Glutamatergic neuron (in vitro differentiated cells): ENCODE results near the gene ELAPOR1. TPM values are rescaled to one million over a fixed set of nuclear protein-coding genes. Genes with fewer than 3 reads are reported as not detected.

ENCODE experiments used
- DNase-seq: peaks from one replicate; pipeline ENCODE4 v3.0.0; 2022
- H3K27ac Mint-ChIP-seq: one replicate; pipeline ENCODE4 v1.8.0; 2020; ENCODE audit warnings: mild to moderate bottlenecking, mixed read lengths, inconsistent platforms; ENCODE audit not compliant: unreplicated experiment
- H3K27me3 Mint-ChIP-seq: one replicate; pipeline ENCODE4 v1.8.0; 2020; ENCODE audit warnings: mild to moderate bottlenecking, moderate library complexity, mixed read lengths, inconsistent platforms; ENCODE audit not compliant: unreplicated experiment
- H3K36me3 Mint-ChIP-seq: one replicate; pipeline ENCODE4 v1.8.0; 2020; ENCODE audit warnings: mild to moderate bottlenecking, mixed read lengths, inconsistent platforms; ENCODE audit not compliant: unreplicated experiment
- H3K4me1 Mint-ChIP-seq: one replicate; pipeline ENCODE4 v1.8.0; 2020; ENCODE audit warnings: mild to moderate bottlenecking, low read depth, mixed read lengths, inconsistent platforms; ENCODE audit not compliant: unreplicated experiment
- H3K4me3 Mint-ChIP-seq: one replicate; pipeline ENCODE4 v1.8.0; 2020; ENCODE audit warnings: mild to moderate bottlenecking, mixed read lengths, inconsistent platforms; ENCODE audit not compliant: unreplicated experiment
- H3K9me3 Mint-ChIP-seq: one replicate; pipeline ENCODE4 v1.8.0; 2020; ENCODE audit warnings: mild to moderate bottlenecking, moderate library complexity, mixed read lengths, inconsistent platforms; ENCODE audit not compliant: unreplicated experiment
- CTCF ChIP-seq: fragments of 200-600 bp; sonication (generic); IDR thresholded peaks from one replicate; pipeline ENCODE4 v1.5.0; 2021; ENCODE audit not compliant: partially characterized antibody, unreplicated experiment
- total RNA-seq: library from RNA; stranded (reverse); fragmentation: NEBNext Ultra II Directional; extraction: Animal tissue kit (Norgen Biotek cat#: 25700); gene quantifications from one replicate; pipeline ENCODE4 v1.2.1, GENCODE V29; 2021; ENCODE audit not compliant: unreplicated experiment

The ELAPOR1 gene
- total RNA-seq, 1 donor from 2014 or later = 1.5 TPM

- Mint-ChIP-seq H3K27me3 (no peaks in the 10 kb centered on the region), H3K4me1 (peaks cover under 1% of the 10 kb centered on the region), H3K9me3 (no peaks in the 10 kb centered on the region), H3K4me3 (no peak overlapping the region), H3K36me3 (no peaks in the 10 kb centered on the region), H3K27ac (no peak overlapping the region)
- TF ChIP-seq CTCF = no peak
- no peak for DNase-seq
Observed at GRCh38 chr1:109161858-109162606, 48.1 kb downstream of the ELAPOR1 start.

- peaks cover 4% of the 10 kb centered on the region for H3K4me1 Mint-ChIP-seq
- H3K27ac Mint-ChIP-seq = no peak overlapping the region
- no peak for DNase-seq
- H3K4me3 Mint-ChIP-seq = no peak overlapping the region
- TF ChIP-seq CTCF = no peak
- H3K27me3 Mint-ChIP-seq = no peaks in the 10 kb centered on the region
- H3K36me3 Mint-ChIP-seq = no peaks in the 10 kb centered on the region
- no peaks in the 10 kb centered on the region for H3K9me3 Mint-ChIP-seq
Observed at GRCh38 chr1:109162626-109163025, 48.7 kb downstream of the ELAPOR1 start.

- TF ChIP-seq CTCF = no peak
- H3K9me3 Mint-ChIP-seq = no peaks in the 10 kb centered on the region
- no peak for DNase-seq
- H3K27me3 Mint-ChIP-seq = peaks cover 3% of the 10 kb centered on the region
- H3K27ac Mint-ChIP-seq = no peak overlapping the region
- H3K4me3 Mint-ChIP-seq = no peak overlapping the region
- H3K4me1 Mint-ChIP-seq = peaks cover 4% of the 10 kb centered on the region
- H3K36me3 Mint-ChIP-seq = no peaks in the 10 kb centered on the region
Observed at GRCh38 chr1:109163551-109163950, 49.6 kb downstream of the ELAPOR1 start.

Other genes with a start within 250 kb of the ELAPOR1 start
- 14.4 TPM for gene GPSM2, start 237.1 kb upstream of the ELAPOR1 start, total RNA-seq
- gene CLCC1, start 150.6 kb upstream of the ELAPOR1 start, total RNA-seq = 26.4 TPM
- 128 TPM for gene WDR47, start 72.0 kb upstream of the ELAPOR1 start, total RNA-seq
- gene TAF13, start 38.1 kb upstream of the ELAPOR1 start, total RNA-seq = 66.0 TPM
- gene TMEM167B, start 23.4 kb upstream of the ELAPOR1 start, total RNA-seq = 30.8 TPM
- gene SARS1, start 99.8 kb downstream of the ELAPOR1 start, total RNA-seq = 555 TPM
- 181 TPM for gene CELSR2, start 135.4 kb downstream of the ELAPOR1 start, total RNA-seq
- 13.9 TPM for gene PSRC1, start 169.0 kb downstream of the ELAPOR1 start, total RNA-seq
- gene MYBPHL, start 192.9 kb downstream of the ELAPOR1 start, total RNA-seq = 0.64 TPM